ENCODE data around the gene BCL2A1. TPM values are rescaled to one million over a fixed set of nuclear protein-coding genes. Genes with fewer than 3 reads are reported as not detected.
A peak's percentile ranks its signal among the peaks of the same experiment; 100 is the strongest.

Gene BCL2A1
- total RNA-seq, 1 donor from 2014 or later, result 91.1 TPM

DNA sequence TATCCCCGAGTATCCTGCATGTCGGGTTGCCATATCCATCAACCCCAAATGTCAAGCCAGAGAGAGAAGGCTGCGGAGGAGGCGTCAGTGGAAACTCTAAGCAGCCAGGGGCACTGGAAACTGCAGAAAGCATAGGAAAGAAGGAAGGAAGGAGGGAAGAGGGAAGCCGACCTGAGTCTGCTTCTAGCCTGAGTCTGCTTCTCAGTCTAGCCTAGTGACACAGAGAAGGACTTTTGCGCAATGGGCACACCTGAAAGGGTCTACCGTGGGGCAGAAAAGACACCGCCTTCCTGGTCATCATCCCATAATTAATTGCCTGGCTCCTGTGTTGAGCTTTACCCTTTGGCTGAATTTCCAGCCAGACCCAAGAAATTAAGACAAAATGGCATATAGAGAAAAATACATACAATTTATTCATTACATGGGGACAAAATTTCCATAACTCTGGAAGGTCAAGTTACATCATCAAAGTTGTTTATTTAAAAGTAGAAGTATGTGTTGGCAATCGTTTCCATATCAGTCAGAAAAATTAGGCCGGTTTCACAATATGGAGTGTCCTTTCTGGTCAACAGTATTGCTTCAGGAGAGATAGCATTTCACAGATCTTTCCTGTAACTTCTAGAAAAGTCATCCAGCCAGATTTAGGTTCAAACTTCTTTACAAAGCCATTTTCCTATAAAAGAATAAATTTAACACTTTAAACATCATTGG, 10.3 kb downstream of the BCL2A1 start:
- Histone ChIP-seq H3K4me3 (no peak overlapping the region), H3K27me3 (no peaks in the 10 kb centered on the region), H3K36me3 (no peaks in the 10 kb centered on the region), H3K9me3 (no peaks in the 10 kb centered on the region), H3K4me1 (peaks cover 9% of the 10 kb centered on the region), H3K27ac (peak overlapping the region; percentile 9)
- TF ChIP-seq, protein P1, sequence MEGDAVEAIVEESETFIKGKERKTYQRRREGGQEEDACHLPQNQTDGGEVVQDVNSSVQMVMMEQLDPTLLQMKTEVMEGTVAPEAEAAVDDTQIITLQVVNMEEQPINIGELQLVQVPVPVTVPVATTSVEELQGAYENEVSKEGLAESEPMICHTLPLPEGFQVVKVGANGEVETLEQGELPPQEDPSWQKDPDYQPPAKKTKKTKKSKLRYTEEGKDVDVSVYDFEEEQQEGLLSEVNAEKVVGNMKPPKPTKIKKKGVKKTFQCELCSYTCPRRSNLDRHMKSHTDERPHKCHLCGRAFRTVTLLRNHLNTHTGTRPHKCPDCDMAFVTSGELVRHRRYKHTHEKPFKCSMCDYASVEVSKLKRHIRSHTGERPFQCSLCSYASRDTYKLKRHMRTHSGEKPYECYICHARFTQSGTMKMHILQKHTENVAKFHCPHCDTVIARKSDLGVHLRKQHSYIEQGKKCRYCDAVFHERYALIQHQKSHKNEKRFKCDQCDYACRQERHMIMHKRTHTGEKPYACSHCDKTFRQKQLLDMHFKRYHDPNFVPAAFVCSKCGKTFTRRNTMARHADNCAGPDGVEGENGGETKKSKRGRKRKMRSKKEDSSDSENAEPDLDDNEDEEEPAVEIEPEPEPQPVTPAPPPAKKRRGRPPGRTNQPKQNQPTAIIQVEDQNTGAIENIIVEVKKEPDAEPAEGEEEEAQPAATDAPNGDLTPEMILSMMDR (IDR thresholded peaks at IDR 0.05), result no peak
- no peak for DNase-seq
- peak; percentile 37 for ATAC-seq
- intact Hi-C loops (cut with DNase I), result no loop called here

DNA sequence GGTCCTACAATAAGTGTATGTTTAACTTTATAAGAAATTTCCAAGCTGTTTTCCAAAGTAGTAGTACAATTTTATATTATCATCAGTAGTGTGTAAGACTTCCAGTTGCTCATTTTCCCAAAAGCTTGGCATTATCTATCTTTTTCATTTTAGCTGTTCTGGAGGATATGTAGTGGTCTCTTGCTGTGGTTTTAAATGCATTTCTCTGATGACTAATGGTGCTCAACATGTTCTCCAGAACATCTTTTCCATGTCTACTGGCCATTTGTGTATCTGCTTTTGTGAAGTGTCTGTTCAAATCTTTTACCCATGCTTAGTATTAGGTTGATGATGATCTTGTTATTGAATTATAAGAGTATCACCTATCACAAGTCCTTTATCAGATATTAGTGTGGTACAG, 13.3 kb downstream of the BCL2A1 start:
- H3K36me3 ChIP-seq, result no peaks in the 10 kb centered on the region
- TF ChIP-seq, protein P1 (IDR thresholded peaks at IDR 0.05), result no peak
- H3K4me1 ChIP-seq, result peaks cover 16% of the 10 kb centered on the region
- no peak for DNase-seq
- no peak for ATAC-seq
- H3K9me3 ChIP-seq, result no peaks in the 10 kb centered on the region
- H3K4me3 ChIP-seq, result no peak overlapping the region
- intact Hi-C loops (cut with DNase I), result no loop called here
- H3K27ac ChIP-seq, result no peak overlapping the region
- H3K27me3 ChIP-seq, result no peaks in the 10 kb centered on the region

DNA sequence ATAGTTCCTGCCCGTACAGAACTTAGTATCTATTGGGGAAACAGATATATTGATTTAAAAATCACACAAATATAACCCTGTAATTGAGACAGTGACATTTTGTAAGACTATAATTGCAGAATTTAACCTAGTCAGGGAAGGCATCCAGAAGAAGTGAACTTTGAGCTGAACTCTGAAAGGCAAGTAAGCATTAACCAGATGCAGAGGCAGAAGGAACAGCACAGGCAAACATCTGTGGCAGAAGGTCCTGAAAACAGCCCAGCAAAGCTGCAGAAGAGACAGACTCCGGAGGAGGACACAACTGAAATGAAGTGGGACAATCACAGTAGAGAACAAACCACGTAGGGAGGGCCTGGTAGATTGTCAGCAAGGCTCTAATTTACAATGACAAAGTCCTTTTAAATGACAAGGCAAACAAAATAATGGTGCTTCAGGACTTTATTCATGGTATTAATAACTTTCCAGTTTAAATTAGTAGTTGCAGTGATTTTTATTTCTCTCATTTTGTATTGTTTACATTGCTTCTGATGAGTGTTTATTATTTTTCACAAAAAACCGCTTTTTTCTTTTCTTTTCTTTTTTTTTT, 14.5 kb downstream of the BCL2A1 start:
- DNase-seq (no peak), ATAC-seq (no peak)
- Histone ChIP-seq H3K4me1 (peaks cover 16% of the 10 kb centered on the region), H3K9me3 (no peaks in the 10 kb centered on the region), H3K36me3 (no peaks in the 10 kb centered on the region), H3K4me3 (no peak overlapping the region), H3K27ac (no peak overlapping the region), H3K27me3 (no peaks in the 10 kb centered on the region)
- intact Hi-C loops (cut with DNase I), result no loop called here
- TF ChIP-seq, protein P1 (IDR thresholded peaks at IDR 0.05), result no peak

DNA sequence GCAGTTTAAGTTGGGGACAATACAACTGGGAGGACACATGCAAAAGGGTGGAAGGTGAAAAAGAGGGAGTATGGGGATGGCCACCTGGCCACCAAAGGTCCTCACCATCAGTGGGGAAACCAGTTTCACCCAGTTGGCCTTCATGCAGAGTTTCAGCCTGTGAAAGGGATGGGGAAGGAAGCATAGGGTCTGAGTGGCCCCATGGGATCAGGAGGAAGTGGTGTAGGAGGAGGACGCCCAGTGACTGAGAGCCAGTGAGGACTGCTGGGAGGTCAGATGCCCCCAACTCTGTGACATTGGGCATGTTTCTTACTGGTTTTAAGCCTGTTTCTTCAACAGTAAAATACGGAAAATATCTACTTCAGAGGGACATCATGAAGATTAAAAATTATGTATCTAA, 16.3 kb downstream of the BCL2A1 start:
- Histone ChIP-seq H3K4me3 (no peak overlapping the region), H3K27me3 (no peaks in the 10 kb centered on the region), H3K36me3 (no peaks in the 10 kb centered on the region), H3K27ac (peak overlapping the region; percentile 48), H3K4me1 (peaks cover 12% of the 10 kb centered on the region), H3K9me3 (no peaks in the 10 kb centered on the region)
- peak; percentile 88 for ATAC-seq
- intact Hi-C loops (cut with DNase I), result no loop called here
- DNase-seq, result no peak
- TF ChIP-seq, protein P1 (IDR thresholded peaks at IDR 0.05), result no peak

DNA sequence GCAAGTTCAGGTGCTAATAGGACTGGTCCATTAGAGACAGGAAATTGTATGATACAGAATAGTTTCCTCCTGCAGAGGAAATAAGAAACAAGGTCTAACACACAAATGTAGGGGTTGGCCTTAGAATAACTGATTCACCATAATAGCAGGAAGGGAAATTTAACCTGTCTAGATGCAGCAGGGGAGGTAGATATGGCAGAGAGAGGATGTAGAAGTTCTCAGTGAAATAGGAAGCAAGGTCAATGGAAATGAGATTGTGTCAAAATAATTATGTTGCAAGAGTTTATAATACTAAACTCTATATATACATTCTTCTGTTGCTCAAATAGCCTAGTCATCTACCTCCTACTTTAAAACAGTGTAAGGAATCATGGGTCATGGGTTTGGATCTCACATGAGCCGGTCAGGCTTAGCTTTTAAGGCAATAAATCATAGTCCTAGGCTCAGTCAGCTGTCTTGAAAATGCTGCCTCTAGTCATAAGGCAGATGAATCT, 17.0 kb downstream of the BCL2A1 start:
- no peak overlapping the region for H3K4me3 ChIP-seq
- peak overlapping the region; percentile 48 for H3K27ac ChIP-seq
- TF ChIP-seq, protein P1 (IDR thresholded peaks at IDR 0.05), result no peak
- H3K4me1 ChIP-seq, result peaks cover 12% of the 10 kb centered on the region
- DNase-seq (no peak), ATAC-seq (peak; percentile 71)
- H3K36me3 ChIP-seq, result no peaks in the 10 kb centered on the region
- no peaks in the 10 kb centered on the region for H3K9me3 ChIP-seq
- no peaks in the 10 kb centered on the region for H3K27me3 ChIP-seq
- intact Hi-C loops (cut with DNase I), result no loop called here
